Liver (tissue), 9 donors: ENCODE results near the gene NUP35. TPM values are rescaled to one million over a fixed set of nuclear protein-coding genes. Genes with fewer than 3 reads are reported as not detected.

Source experiments
- DNase-seq: peaks from one replicate; pipeline ENCODE4 v3.0.0-alpha.2; 2017; ENCODE audit warnings: low spot score
- H3K27ac ChIP-seq, 2 donors: one replicate each; pipeline ENCODE4 v1.7.0; 2013; ENCODE audit warnings: inconsistent platforms in 2 of 2, low read length in 2 of 2, control low read depth in 1 of 2, low read depth in 1 of 2, mild to moderate bottlenecking in 1 of 2
- H3K27me3 ChIP-seq, 4 donors: one replicate each; pipeline versions ENCODE4 v1.6.1 to v1.7.0; 2013; ENCODE audit warnings: low read length in 3 of 4, inconsistent platforms in 1 of 4, mild to moderate bottlenecking in 1 of 4, moderate library complexity in 1 of 4; ENCODE audit not compliant: control insufficient read depth in 4 of 4, insufficient read depth in 4 of 4
- H3K36me3 ChIP-seq, 4 donors: one replicate each; pipeline versions ENCODE4 v1.6.1 to v1.7.0; 2013; ENCODE audit warnings: low read length in 3 of 4, mild to moderate bottlenecking in 3 of 4, low read depth in 1 of 4, moderate library complexity in 1 of 4; ENCODE audit not compliant: control insufficient read depth in 4 of 4, insufficient read depth in 3 of 4
- H3K4me1 ChIP-seq, 4 donors: one replicate each; pipeline versions ENCODE4 v1.6.1 to v1.7.0; 2013; ENCODE audit warnings: low read length in 3 of 4, mild to moderate bottlenecking in 3 of 4, moderate library complexity in 1 of 4; ENCODE audit not compliant: control insufficient read depth in 4 of 4, insufficient read depth in 4 of 4
- H3K4me3 ChIP-seq, 3 donors: one replicate each; pipeline versions ENCODE4 v1.6.1 to v1.7.0; 2013; ENCODE audit warnings: low read length in 3 of 3, control low read depth in 1 of 3, low read depth in 1 of 3, mild to moderate bottlenecking in 1 of 3
- H3K9ac ChIP-seq, 2 donors: one replicate each; pipeline ENCODE4 v1.7.0; 2013; ENCODE audit warnings: low read length in 2 of 2, mild to moderate bottlenecking in 2 of 2, moderate library complexity in 2 of 2, control low read depth in 1 of 2, low read depth in 1 of 2
- H3K9me3 ChIP-seq, 4 donors: one replicate each; pipeline versions ENCODE4 v1.6.1 to v1.7.0; 2013; ENCODE audit warnings: low read length in 3 of 4; ENCODE audit not compliant: control insufficient read depth in 4 of 4
- ATF3 ChIP-seq: IDR thresholded peaks from 2 replicates; pipeline ENCODE4 v1.6.1; 2016; ENCODE audit warnings: antibody characterized with exemption
- CTCF ChIP-seq: fragments of 150-350 bp; IDR thresholded peaks from 2 replicates; pipeline ENCODE4 v1.5.1; 2017; ENCODE audit warnings: improper control_type of control experiment, low read depth, low read length; ENCODE audit not compliant: missing input control
- EGR1 ChIP-seq, 2 donors: IDR thresholded peaks; 2 replicates each; pipeline ENCODE4 v1.6.1; 2016 to 2018; ENCODE audit warnings: antibody characterized with exemption in 2 of 2, low read depth in 2 of 2
- FOXA1 ChIP-seq: IDR thresholded peaks from 2 replicates; pipeline ENCODE4 v1.6.1; 2016; ENCODE audit warnings: antibody characterized with exemption
- FOXA2 ChIP-seq: IDR thresholded peaks from 2 replicates; pipeline ENCODE4 v1.6.1; 2016; ENCODE audit warnings: antibody characterized with exemption
- GABPA ChIP-seq, 2 donors: IDR thresholded peaks in 1 of 2; conservative IDR thresholded peaks in 1 of 2; 2 replicates each; pipeline ENCODE4 v1.6.1; 2016; ENCODE audit warnings: antibody characterized with exemption in 2 of 2, mild to moderate bottlenecking in 1 of 2, moderate library complexity in 1 of 2
- HNF4A ChIP-seq, 2 donors: conservative IDR thresholded peaks; 2 replicates each; pipeline ENCODE4 v1.6.1; 2016; ENCODE audit warnings: antibody characterized with exemption in 2 of 2, mild to moderate bottlenecking in 2 of 2
- HNF4G ChIP-seq: IDR thresholded peaks from 2 replicates; pipeline ENCODE4 v1.6.1; 2016; ENCODE audit warnings: antibody characterized with exemption
- JUND ChIP-seq, 2 donors: IDR thresholded peaks; 2 replicates each; pipeline ENCODE4 v1.6.1; 2016; ENCODE audit warnings: antibody characterized with exemption in 2 of 2
- MAX ChIP-seq: IDR thresholded peaks from 2 replicates; pipeline ENCODE4 v1.6.1; 2016; ENCODE audit warnings: antibody characterized with exemption
- NR2F2 ChIP-seq: IDR thresholded peaks from 2 replicates; pipeline ENCODE4 v1.6.1; 2016; ENCODE audit warnings: antibody characterized with exemption
- RAD21 ChIP-seq, 2 donors: IDR thresholded peaks; 2 replicates each; pipeline ENCODE4 v1.6.1; 2016; ENCODE audit warnings: antibody characterized with exemption in 2 of 2, mild to moderate bottlenecking in 2 of 2
- REST ChIP-seq: IDR thresholded peaks from 2 replicates; pipeline ENCODE4 v1.6.1; 2016; ENCODE audit warnings: antibody characterized with exemption, mild to moderate bottlenecking
- RXRA ChIP-seq, 2 donors: IDR thresholded peaks; 2 replicates each; pipeline ENCODE4 v1.6.1; 2017 to 2018; ENCODE audit warnings: antibody characterized with exemption in 2 of 2, mild to moderate bottlenecking in 1 of 2
- SP1 ChIP-seq: IDR thresholded peaks from 2 replicates; pipeline ENCODE4 v1.6.1; 2018; ENCODE audit warnings: antibody characterized with exemption, mild to moderate bottlenecking
- TAF1 ChIP-seq: conservative IDR thresholded peaks from 2 replicates; pipeline ENCODE4 v1.6.1; 2016; ENCODE audit warnings: antibody characterized with exemption, mild to moderate bottlenecking
- YY1 ChIP-seq: IDR thresholded peaks from 2 replicates; pipeline ENCODE4 v1.6.1; 2016; ENCODE audit warnings: antibody characterized with exemption, mild to moderate bottlenecking
- ZBTB33 ChIP-seq: IDR thresholded peaks from 2 replicates; pipeline ENCODE4 v1.6.1; 2016; ENCODE audit warnings: antibody characterized with exemption
- WGBS: extraction: QIAGEN DNeasy Blood & Tissue Kit; methylation state at CpG from one replicate; pipeline ENCODE4 v1.1.7; 2013; 5-methylcytosine and 5-hydroxymethylcytosine counted together
- polyA plus RNA-seq, 2 donors: library from polyadenylated mRNA; stranded (reverse) in 1 of 2; unstranded in 1 of 2; fragments of 200-250 nt in 1 of 2; fragments of >200 nt in 1 of 2; fragmentation: Nextera tagmentation in 1 of 2; extraction: Ambion mirVana in 1 of 2; gene quantifications; one replicate each; pipeline versions ENCODE4 v1.2.1 to v1.2.3, GENCODE V29; 2013 to 2015
- total RNA-seq, 2 donors: library from RNA; depleted of rRNA; stranded (reverse); fragments of >200 nt; gene quantifications; one replicate each; pipeline ENCODE4 v1.2.3, GENCODE V29; 2014
- donor health status: healthy.
- donor health status: healthy.
- donor health status: healthy.
- donor health status: healthy.
- donor health status: healthy.

Gene NUP35
- total and polyA plus RNA-seq, 4 donors: 6.8 to 15.0 (median 10.8) TPM

- Histone ChIP-seq H3K9ac (no peak overlapping the region), H3K9me3 (no peaks in the 10 kb centered on the region), H3K36me3 (no peaks in the 10 kb centered on the region), H3K27ac (no peak overlapping the region), H3K27me3 (no peaks in the 10 kb centered on the region), H3K4me3 (no peak overlapping the region), H3K4me1 (no peaks in the 10 kb centered on the region)
- WGBS: 74% methylated on average over 4 of the region's 4 CpGs
- TF ChIP-seq RXRA (IDR thresholded peaks at IDR 0.05) (no peak), HNF4A (conservative IDR thresholded peaks at IDR 0.05) (no peak), REST (no peak), EGR1 (IDR thresholded peaks at IDR 0.05; ENCODE audit: low read depth in 2 of 2) (no peak), JUND (IDR thresholded peaks at IDR 0.05) (no peak)
- no peak for DNase-seq
Observed at GRCh38 chr2:183105402-183106134, 18.7 kb upstream of the NUP35 start.

- TF ChIP-seq FOXA2: no peak
- no peak for TF ChIP-seq REST
- TF ChIP-seq HNF4A (conservative IDR thresholded peaks at IDR 0.05): no peak
- no peak for TF ChIP-seq ZBTB33
- no peak for TF ChIP-seq YY1
- no peak for TF ChIP-seq RXRA (IDR thresholded peaks at IDR 0.05)
- no peak for TF ChIP-seq EGR1 (IDR thresholded peaks at IDR 0.05; ENCODE audit: low read depth in 2 of 2)
- no peak for TF ChIP-seq MAX
- TF ChIP-seq HNF4G: no peak
- no peak for TF ChIP-seq ATF3
- no peak for TF ChIP-seq NR2F2
- TF ChIP-seq FOXA1: no peak
- no peak for TF ChIP-seq SP1
- TF ChIP-seq TAF1: no peak
- TF ChIP-seq CTCF: no peak
- TF ChIP-seq RAD21 (IDR thresholded peaks at IDR 0.05): no peak
- no peak for TF ChIP-seq GABPA (IDR thresholded peaks at IDR 0.05 in 1 of 2, conservative IDR thresholded peaks at IDR 0.05 in 1 of 2)
- WGBS: 90% methylated on average over 3 of the region's 3 CpGs
- Histone ChIP-seq H3K9me3 (no peaks in the 10 kb centered on the region), H3K4me1 (no peaks in the 10 kb centered on the region), H3K9ac (no peak overlapping the region), H3K27ac (no peak overlapping the region), H3K36me3 (no peaks in the 10 kb centered on the region), H3K4me3 (no peak overlapping the region), H3K27me3 (peaks cover 0 to 2% (median 0%) of the 10 kb centered on the region in 4 donors)
- DNase-seq: no peak
Observed at GRCh38 chr2:183112577-183112976, 11.7 kb upstream of the NUP35 start.
